Measurements from ENCODE around the gene SPRYD3.

Gene SPRYD3

DNA sequence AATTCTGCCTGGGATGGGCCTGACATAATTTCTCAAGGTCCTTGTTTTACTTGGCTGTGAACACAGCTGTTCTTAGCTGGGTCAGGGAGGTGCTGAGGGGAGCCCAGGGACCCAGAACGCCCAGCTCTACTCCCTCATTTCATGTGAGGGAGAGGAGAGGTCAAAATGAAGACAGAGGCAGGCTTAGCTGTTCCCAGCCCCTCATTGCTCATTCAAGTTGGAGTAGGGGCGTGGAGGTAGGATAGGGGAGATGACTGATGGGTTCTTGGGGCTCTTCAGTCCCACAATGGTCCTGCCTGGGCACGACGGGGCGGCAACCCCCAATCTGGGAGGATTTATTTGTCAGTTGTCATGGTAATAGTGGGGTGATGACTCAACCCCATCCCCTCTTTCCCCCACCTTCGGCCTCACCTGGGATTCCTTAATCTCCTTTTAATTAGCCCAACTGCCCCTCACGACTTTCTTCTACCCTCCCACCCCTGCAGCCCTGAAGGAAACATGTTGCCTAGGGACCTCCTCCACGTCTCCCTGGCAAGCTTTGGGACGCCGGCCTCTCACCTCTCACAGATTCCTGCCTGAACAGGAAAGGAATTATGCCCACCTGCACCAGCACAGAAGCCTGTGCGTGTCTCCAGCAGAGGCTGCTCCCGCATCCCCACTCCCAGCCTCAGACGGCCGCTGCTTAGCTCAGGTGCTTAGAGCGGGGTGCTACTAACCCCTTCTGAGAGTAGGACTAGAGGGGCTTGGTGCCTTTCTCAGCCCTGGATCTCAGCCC, 10.2 kb downstream of the SPRYD3 start:
- Histone ChIP-seq H3F3A (ENCODE audit: insufficient read depth) (no peaks in the 10 kb centered on the region), H3K4me2 (ENCODE audit: low read depth, low read length, poor library complexity, severe bottlenecking) (no peak overlapping the region), H3K79me2 (ENCODE audit: insufficient read depth, low read length) (no peaks in the 10 kb centered on the region), H4K20me1 (ENCODE audit: low read depth, low read length) (no peaks in the 10 kb centered on the region), H3K9me3 (ENCODE audit: insufficient read depth, low read length) (no peaks in the 10 kb centered on the region), H3K27ac (ENCODE audit: low read depth, low read length) (no peak overlapping the region), H3K27me3 (ENCODE audit: low read length) (no peaks in the 10 kb centered on the region), H2AFZ (ENCODE audit: low read depth, low read length, severe bottlenecking) (no peak overlapping the region), H3K9me2 (replicated peaks; ENCODE audit: insufficient read depth, low read length) (no peaks in the 10 kb centered on the region), H3K9ac (ENCODE audit: low read length) (no peak overlapping the region), H3K4me3 (ENCODE audit: insufficient read depth, low read length, poor library complexity, severe bottlenecking) (no peak overlapping the region), H3K36me3 (ENCODE audit: low read length) (no peaks in the 10 kb centered on the region)
- TF ChIP-seq EZH2phosphoT487 (conservative IDR thresholded peaks at IDR 0.05; ENCODE audit: low read length), result no peak
- TF ChIP-seq, protein P1, sequence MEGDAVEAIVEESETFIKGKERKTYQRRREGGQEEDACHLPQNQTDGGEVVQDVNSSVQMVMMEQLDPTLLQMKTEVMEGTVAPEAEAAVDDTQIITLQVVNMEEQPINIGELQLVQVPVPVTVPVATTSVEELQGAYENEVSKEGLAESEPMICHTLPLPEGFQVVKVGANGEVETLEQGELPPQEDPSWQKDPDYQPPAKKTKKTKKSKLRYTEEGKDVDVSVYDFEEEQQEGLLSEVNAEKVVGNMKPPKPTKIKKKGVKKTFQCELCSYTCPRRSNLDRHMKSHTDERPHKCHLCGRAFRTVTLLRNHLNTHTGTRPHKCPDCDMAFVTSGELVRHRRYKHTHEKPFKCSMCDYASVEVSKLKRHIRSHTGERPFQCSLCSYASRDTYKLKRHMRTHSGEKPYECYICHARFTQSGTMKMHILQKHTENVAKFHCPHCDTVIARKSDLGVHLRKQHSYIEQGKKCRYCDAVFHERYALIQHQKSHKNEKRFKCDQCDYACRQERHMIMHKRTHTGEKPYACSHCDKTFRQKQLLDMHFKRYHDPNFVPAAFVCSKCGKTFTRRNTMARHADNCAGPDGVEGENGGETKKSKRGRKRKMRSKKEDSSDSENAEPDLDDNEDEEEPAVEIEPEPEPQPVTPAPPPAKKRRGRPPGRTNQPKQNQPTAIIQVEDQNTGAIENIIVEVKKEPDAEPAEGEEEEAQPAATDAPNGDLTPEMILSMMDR (IDR thresholded peaks at IDR 0.05; ENCODE audit: insufficient read depth, low read length, poor library complexity, severe bottlenecking), result no peak

GRCh38 chr12:53067993-53068770, 11.0 kb downstream of the SPRYD3 start:
- no peak for TF ChIP-seq EZH2phosphoT487 (conservative IDR thresholded peaks at IDR 0.05; ENCODE audit: low read length)
- TF ChIP-seq, protein P1 (IDR thresholded peaks at IDR 0.05; ENCODE audit: insufficient read depth, low read length, poor library complexity, severe bottlenecking), result no peak
- Histone ChIP-seq H3K27me3 (ENCODE audit: low read length) (no peaks in the 10 kb centered on the region), H3K4me2 (ENCODE audit: low read depth, low read length, poor library complexity, severe bottlenecking) (no peak overlapping the region), H3K4me3 (ENCODE audit: insufficient read depth, low read length, poor library complexity, severe bottlenecking) (no peak overlapping the region), H2AFZ (ENCODE audit: low read depth, low read length, severe bottlenecking) (no peak overlapping the region), H4K20me1 (ENCODE audit: low read depth, low read length) (no peaks in the 10 kb centered on the region), H3F3A (ENCODE audit: insufficient read depth) (no peaks in the 10 kb centered on the region), H3K27ac (ENCODE audit: low read depth, low read length) (no peak overlapping the region), H3K79me2 (ENCODE audit: insufficient read depth, low read length) (no peaks in the 10 kb centered on the region), H3K9ac (ENCODE audit: low read length) (no peak overlapping the region), H3K36me3 (ENCODE audit: low read length) (no peaks in the 10 kb centered on the region), H3K9me2 (replicated peaks; ENCODE audit: insufficient read depth, low read length) (no peaks in the 10 kb centered on the region), H3K9me3 (ENCODE audit: insufficient read depth, low read length) (no peaks in the 10 kb centered on the region)

DNA sequence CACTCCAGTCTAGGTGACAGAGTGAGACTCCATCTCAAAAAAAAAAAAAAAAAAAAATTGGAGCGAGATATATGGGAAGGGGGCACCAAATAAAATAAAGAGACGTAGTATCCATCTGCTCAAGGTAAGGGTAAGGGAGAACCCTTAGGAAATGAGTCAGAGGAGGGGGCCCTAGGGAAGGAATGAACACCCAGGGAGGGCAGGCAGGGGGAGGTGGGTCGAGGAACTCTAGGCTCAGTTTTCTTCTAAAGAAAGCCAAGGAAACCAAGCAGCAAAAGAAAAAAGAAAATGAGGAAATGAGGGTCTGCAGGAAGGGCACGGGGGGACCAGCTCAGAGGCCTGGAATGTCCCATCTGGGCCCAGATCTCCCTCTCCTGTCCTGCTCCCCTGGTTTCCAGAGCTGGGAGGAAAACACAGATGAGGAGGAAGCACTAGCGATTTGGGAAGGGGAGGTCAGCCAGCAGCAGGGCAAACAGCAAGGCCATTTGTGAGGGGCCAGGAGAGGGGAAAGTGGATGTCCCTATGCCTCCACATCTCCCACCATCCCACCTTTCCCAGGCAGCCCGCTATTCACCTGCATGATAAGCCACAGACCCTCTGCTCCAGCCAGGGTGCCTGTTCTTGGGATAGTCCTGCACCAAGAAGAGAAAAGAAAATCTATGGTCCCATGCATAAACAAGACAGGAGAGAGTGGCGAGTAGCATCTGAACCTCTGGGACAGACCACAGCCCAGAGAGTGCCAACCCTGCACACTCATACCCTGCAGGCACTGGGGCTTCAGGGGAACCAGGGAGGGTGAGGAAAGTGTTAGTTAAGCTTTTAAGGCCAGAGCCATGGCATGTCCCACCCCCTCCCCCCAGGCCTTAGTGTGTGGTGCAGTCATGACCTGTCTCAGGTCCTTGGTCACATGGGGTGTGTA, 11.9 kb downstream of the SPRYD3 start:
- H3K36me3 ChIP-seq (ENCODE audit: low read length), result no peaks in the 10 kb centered on the region
- TF ChIP-seq, protein P1 (IDR thresholded peaks at IDR 0.05; ENCODE audit: insufficient read depth, low read length, poor library complexity, severe bottlenecking), result no peak
- TF ChIP-seq EZH2phosphoT487 (conservative IDR thresholded peaks at IDR 0.05; ENCODE audit: low read length), result no peak

More for the DNA sequence above, 11.9 kb downstream of the SPRYD3 start:
- Histone ChIP-seq H3K9ac (ENCODE audit: low read length) (no peak overlapping the region), H3K79me2 (ENCODE audit: insufficient read depth, low read length) (no peaks in the 10 kb centered on the region), H3F3A (ENCODE audit: insufficient read depth) (no peaks in the 10 kb centered on the region), H3K27ac (ENCODE audit: low read depth, low read length) (no peak overlapping the region), H3K9me3 (ENCODE audit: insufficient read depth, low read length) (no peaks in the 10 kb centered on the region), H3K27me3 (ENCODE audit: low read length) (no peaks in the 10 kb centered on the region), H3K4me3 (ENCODE audit: insufficient read depth, low read length, poor library complexity, severe bottlenecking) (no peak overlapping the region), H3K9me2 (replicated peaks; ENCODE audit: insufficient read depth, low read length) (no peaks in the 10 kb centered on the region), H3K4me2 (ENCODE audit: low read depth, low read length, poor library complexity, severe bottlenecking) (no peak overlapping the region), H2AFZ (ENCODE audit: low read depth, low read length, severe bottlenecking) (no peak overlapping the region), H4K20me1 (ENCODE audit: low read depth, low read length) (no peaks in the 10 kb centered on the region)
